Ovary (tissue), 9 donors: ENCODE data around the gene ZBTB7B. TPM values are rescaled to one million over a fixed set of nuclear protein-coding genes. Genes with fewer than 3 reads are reported as not detected.
"Not testable (repeated sequence)": the region's sequence is repeated elsewhere in the genome, so short reads cannot be mapped to it uniquely, and the experiment has no call there.

ENCODE experiments used
- DNase-seq, 5 donors: peaks; one replicate each; pipeline ENCODE4 v3.0.0-alpha.2; 2019 to 2020
- H3K27ac ChIP-seq, 2 donors: fragments of 200-600 bp; one replicate each; pipeline versions ENCODE4 v1.5.1 to v1.8.0; 2019 to 2022
- H3K27me3 ChIP-seq: fragments of 200-600 bp; one replicate; pipeline ENCODE4 v1.8.0; 2022
- H3K36me3 ChIP-seq: fragments of 200-600 bp; sonication (generic); one replicate; pipeline ENCODE4 v1.5.1; 2019
- H3K4me1 ChIP-seq: one replicate; pipeline ENCODE4 v1.8.1; 2013; ENCODE audit warnings: mild to moderate bottlenecking, moderate library complexity; ENCODE audit not compliant: insufficient read depth
- H3K4me3 ChIP-seq: fragments of 200-600 bp; sonication (generic); one replicate; pipeline ENCODE4 v1.5.1; 2017
- H3K9me3 ChIP-seq, 2 donors: fragments of 200-600 bp in 1 of 2; sonication (generic) in 1 of 2; one replicate each; pipeline versions ENCODE4 v1.5.1 to v1.8.1; 2013 to 2019; ENCODE audit warnings: mild to moderate bottlenecking in 1 of 2, moderate library complexity in 1 of 2
- EP300 ChIP-seq: sonication (generic); formaldehyde crosslinking; IDR thresholded peaks from one replicate; pipeline ENCODE4 v1.6.1; 2017; ENCODE audit warnings: antibody characterized with exemption
- POLR2A ChIP-seq: fragments of 450-650 bp; IDR thresholded peaks from one replicate; pipeline ENCODE4 v1.6.1; 2017; ENCODE audit warnings: antibody characterized with exemption, mild to moderate bottlenecking, moderate library complexity
- WGBS, 3 donors: extraction: QIAGEN DNeasy Blood & Tissue Kit in 1 of 3; methylation state at CpG; one replicate each; pipeline versions ENCODE4 v1.1.5 to v1.1.7; 2013 to 2017; 5-methylcytosine and 5-hydroxymethylcytosine counted together
- intact Hi-C, 4 donors: fragments of 100-400 bp; cut with DNase I; formaldehyde crosslinking; loops; one replicate each; pipeline versions ENCODE4 v1.11.0 to v1.15.1; 2022 to 2023
- polyA plus RNA-seq, 2 donors: library from polyadenylated mRNA; stranded (reverse); fragments of 200-250 nt in 1 of 2; fragments of 350-450 nt in 1 of 2; fragmentation: Illumina TruSeq in 1 of 2; extraction: RNeasy Lipid Tissue Mini Kit (QIAGEN cat#74804) in 1 of 2; gene quantifications; one replicate each; pipeline ENCODE4 v1.2.3, GENCODE V29; 2013 to 2014
- total RNA-seq, 7 donors: library from RNA; depleted of rRNA in 2 of 7; stranded (reverse); fragments of >200 nt in 2 of 7; fragmentation: NEBNext Ultra II Directional in 3 of 7; extraction: Animal tissue kit (Norgen Biotek cat#: 25700) in 3 of 7; gene quantifications; one replicate each; pipeline versions ENCODE4 v1.1.0 to v1.2.4, GENCODE V29; 2016 to 2023
- TF ChIP-seq, protein P1 (sequence below), 3 donors: fragments of 450-650 bp in 2 of 3; fragments of 200-600 bp in 1 of 3; IDR thresholded peaks; one replicate each; pipeline versions ENCODE4 v1.5.1 to v1.8.0; 2016 to 2022; ENCODE audit warnings: antibody characterized with exemption in 3 of 3, mild to moderate bottlenecking in 1 of 3
- donor health status: DM: no; HTN: no; CAD: no; lungs with moderate emphysema.
- donor health status: DM: no; HTN: no; CAD: no.
- donor health status: Bipolar disorder and iron deficiency.
- donor health status: DM: yes; HTN: yes; CAD: no.
- donor health status: DM: no; HTN: no; CAD: no.
- donor health status: DM: yes; HTN: yes; CAD: no.

Gene ZBTB7B
- total and polyA plus RNA-seq, 9 donors = 3.6 to 45.5 (median 28.9) TPM

DNA sequence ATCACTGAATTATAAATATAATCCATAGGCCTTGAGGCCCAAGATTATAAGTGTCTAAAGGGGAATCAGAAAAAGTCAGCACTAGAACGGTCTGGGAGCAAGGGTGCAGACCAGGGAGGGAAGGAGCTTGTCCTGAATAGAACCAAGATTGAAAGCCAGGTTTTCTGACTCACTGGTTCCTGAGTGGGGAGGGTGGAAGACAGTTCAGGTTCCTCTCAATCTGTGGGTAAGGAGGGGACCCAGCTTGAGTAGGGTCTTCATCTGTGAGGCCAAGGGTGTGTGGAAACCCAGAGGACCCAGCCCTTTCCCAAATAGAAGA, 8.4 kb upstream of the ZBTB7B start:
- intact Hi-C loops = no loop called here

DNA sequence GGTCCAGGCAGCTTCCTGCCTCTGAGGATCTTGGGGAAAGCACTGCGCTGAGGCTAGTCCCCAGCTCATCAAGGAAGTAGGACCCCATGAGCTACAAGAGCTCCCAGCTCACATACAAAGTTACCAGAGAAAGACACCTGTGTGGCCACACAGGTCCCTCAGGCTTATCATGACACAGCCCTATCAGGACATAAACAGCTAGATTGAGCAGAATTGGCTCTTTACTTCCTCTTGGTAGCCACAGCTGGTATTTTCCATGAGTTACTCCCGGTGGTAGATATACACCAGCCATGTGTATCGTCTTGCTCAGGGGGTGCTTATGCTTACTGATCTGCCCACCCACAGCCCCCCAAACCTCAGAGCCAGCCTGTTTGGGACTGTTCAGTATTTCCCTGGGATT, 8.0 kb upstream of the ZBTB7B start:
- no peaks in the 10 kb centered on the region for H3K9me3 ChIP-seq
- no peak overlapping the region for H3K27ac ChIP-seq

More for the DNA sequence above, 8.4 kb upstream of the ZBTB7B start:
- no peaks in the 10 kb centered on the region for H3K36me3 ChIP-seq
- no peak overlapping the region for H3K27ac ChIP-seq
- H3K4me3 ChIP-seq = no peak overlapping the region
- H3K27me3 ChIP-seq = no peaks in the 10 kb centered on the region
- H3K4me1 ChIP-seq = no peaks in the 10 kb centered on the region
- 37 to 65% (median 44%) methylated on average over 1 of the region's 1 CpG for WGBS, 3 donors
- no peak for DNase-seq
- TF ChIP-seq, protein P1, sequence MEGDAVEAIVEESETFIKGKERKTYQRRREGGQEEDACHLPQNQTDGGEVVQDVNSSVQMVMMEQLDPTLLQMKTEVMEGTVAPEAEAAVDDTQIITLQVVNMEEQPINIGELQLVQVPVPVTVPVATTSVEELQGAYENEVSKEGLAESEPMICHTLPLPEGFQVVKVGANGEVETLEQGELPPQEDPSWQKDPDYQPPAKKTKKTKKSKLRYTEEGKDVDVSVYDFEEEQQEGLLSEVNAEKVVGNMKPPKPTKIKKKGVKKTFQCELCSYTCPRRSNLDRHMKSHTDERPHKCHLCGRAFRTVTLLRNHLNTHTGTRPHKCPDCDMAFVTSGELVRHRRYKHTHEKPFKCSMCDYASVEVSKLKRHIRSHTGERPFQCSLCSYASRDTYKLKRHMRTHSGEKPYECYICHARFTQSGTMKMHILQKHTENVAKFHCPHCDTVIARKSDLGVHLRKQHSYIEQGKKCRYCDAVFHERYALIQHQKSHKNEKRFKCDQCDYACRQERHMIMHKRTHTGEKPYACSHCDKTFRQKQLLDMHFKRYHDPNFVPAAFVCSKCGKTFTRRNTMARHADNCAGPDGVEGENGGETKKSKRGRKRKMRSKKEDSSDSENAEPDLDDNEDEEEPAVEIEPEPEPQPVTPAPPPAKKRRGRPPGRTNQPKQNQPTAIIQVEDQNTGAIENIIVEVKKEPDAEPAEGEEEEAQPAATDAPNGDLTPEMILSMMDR (IDR thresholded peaks at IDR 0.05) = no peak
- TF ChIP-seq EP300 = no peak
- TF ChIP-seq POLR2A = no peak
- H3K9me3 ChIP-seq = no peaks in the 10 kb centered on the region

DNA sequence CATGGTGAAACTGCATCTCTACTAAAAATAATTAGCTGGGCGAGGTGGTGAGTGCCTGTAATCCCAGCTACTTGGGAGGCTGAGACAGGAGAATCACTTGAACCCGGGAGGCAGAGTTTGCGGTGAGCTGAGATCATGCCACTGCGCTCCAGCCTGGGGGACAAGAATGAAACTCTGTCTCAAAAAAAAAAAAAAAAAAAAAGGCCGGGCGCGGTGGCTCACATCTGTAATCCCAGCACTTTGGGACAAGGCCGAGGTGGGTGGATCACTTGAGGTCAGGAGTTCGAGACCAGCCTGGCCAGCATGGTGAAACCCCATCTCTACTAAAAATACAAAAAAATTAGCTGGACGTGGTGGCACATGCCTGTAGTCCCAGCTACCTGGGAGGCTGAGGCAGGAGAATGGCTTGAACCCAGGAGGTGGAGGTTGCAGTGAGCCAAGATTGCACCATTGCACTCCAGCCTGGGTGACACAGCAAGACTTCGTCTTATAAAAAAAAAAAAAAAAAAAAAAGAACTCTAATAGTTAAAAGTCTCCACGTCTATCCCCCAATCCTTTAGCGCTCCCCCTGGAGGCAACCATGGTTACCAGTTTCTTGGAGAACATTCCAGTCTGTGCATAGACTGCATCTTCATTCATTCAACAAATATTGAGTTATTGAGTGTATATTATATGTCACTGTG, 7.2 kb upstream of the ZBTB7B start:
- not testable (repeated sequence) for H3K9me3 ChIP-seq, H3K4me3 ChIP-seq, H3K27me3 ChIP-seq, H3K36me3 ChIP-seq, H3K27ac ChIP-seq, H3K4me1 ChIP-seq
- intact Hi-C loops = loop anchor here in 2 of 4 donors (5.0 kb wide), 1 partner anchor 33 kb away; the partner anchor contains the start of gene PYGO2 (in 2 of the 2)
- TF ChIP-seq, protein P1 (IDR thresholded peaks at IDR 0.05) = peak in 1 of 3 donors; percentile 20
- DNase-seq = peak in 4 of 5 donors; percentile 63 to 80 (median 72)
- 52 to 56% (median 56%) methylated on average over 13 of the region's 13 CpGs for WGBS, 3 donors

More for the DNA sequence above, 8.0 kb upstream of the ZBTB7B start:
- 51 to 70% (median 56%) methylated on average over 3 of the region's 3 CpGs for WGBS, 3 donors
- Histone ChIP-seq H3K27me3 (no peaks in the 10 kb centered on the region), H3K4me3 (no peak overlapping the region), H3K36me3 (no peaks in the 10 kb centered on the region), H3K4me1 (no peaks in the 10 kb centered on the region)
- peak in 1 of 5 donors; percentile 17 for DNase-seq
- TF ChIP-seq POLR2A = no peak
- TF ChIP-seq, protein P1 (IDR thresholded peaks at IDR 0.05) = no peak
- no peak for TF ChIP-seq EP300
- intact Hi-C loops = no loop called here

DNA sequence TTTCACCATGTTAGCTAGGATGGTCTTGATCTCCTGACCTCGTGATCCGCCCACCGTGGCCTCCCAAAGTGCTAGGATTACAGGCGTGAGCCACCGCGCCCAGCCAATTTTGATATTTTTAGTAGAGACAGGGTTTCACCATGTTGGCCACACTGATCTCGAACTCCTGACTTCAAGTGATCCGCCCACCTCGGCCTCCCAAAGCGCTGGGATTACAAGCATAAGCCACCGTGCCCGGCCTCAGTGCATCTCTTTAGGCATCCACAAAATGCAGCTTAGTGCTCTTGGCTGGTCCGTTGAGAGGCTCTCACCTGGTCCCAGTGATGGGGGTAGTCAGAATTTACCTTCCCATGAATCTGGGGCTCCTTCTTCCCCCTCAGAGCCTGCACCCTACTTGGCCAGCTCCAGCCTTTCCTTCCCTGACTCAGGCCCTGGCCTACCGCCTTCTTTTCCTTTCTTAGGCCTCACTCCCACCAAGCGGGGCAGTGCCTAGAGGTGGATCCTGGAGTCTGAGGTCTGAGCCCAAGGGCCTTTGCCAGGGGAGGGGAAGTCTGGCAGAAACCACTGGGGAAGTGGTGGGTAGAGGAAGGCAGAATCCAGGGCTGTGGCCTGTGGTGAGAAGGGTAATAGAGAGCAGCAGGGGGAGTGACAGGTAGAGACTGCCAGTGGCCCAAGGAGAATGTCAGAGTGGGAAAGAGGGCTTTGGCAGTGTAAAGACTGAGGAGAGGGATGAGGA, 5.5 kb upstream of the ZBTB7B start:
- Histone ChIP-seq H3K4me3 (no peak overlapping the region), H3K27ac (no peak overlapping the region), H3K27me3 (no peaks in the 10 kb centered on the region), H3K4me1 (no peaks in the 10 kb centered on the region), H3K36me3 (no peaks in the 10 kb centered on the region), H3K9me3 (no peaks in the 10 kb centered on the region)
- DNase-seq = peak in 1 of 5 donors; percentile 34
- TF ChIP-seq, protein P1 (IDR thresholded peaks at IDR 0.05) = no peak
- TF ChIP-seq POLR2A (no peak), EP300 (no peak)
- WGBS, 3 donors = 76 to 84% (median 83%) methylated on average over 15 of the region's 15 CpGs
- intact Hi-C loops = loop anchor here in 2 of 4 donors (5.0 kb wide), 1 partner anchor 35 kb away; the partner anchor contains the start of gene PYGO2 (in 2 of the 2)
